ENCODE data around the gene BBS9. TPM values are rescaled to one million over a fixed set of nuclear protein-coding genes. Genes with fewer than 3 reads are reported as not detected.

BBS9 gene
- total and polyA plus RNA-seq, 2 experiments from 2014 or later: 27.2 to 66.1 TPM

DNA sequence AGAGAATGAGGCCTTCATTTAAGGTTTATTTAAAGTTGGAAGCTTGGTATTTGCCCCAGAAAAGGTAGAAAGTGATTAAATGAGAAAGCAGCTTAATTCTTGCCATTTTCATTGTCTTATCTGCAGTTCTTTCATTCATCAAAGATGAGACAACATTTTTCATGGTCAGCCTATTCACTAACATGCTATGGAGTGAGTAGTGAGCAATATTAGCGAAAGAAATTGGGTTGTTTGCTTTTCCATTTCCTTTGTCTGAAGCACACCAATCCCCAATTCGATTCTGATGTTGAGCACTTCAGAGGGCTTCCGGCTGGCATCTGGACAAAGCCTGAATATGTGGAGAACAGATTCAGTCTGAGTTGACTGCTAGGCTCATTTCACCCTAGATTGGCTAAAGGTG lies 317.2 kb downstream of the BBS9 start:
- Histone ChIP-seq H3K4me1 (ENCODE audit: insufficient read depth) (0 out of 2 replicates have a peak, but pooled peaks cover 5% of the 10 kb centered on the region), H3K4me3 (no peak overlapping the region), H3K27me3 (ENCODE audit: insufficient read depth) (no peaks in the 10 kb centered on the region), H3K79me2 (replicated peaks; ENCODE audit: insufficient read depth) (no peaks in the 10 kb centered on the region; the same call in 1 of the 2 replicates), H3K36me3 (ENCODE audit: insufficient read depth) (no peaks in the 10 kb centered on the region), H3K27ac (ENCODE audit: low read depth) (no peak overlapping the region), H3F3A (replicated peaks; ENCODE audit: low read depth) (no peaks in the 10 kb centered on the region), H3K4me2 (no peak overlapping the region), H4K20me1 (replicated peaks; ENCODE audit: insufficient read depth) (no peaks in the 10 kb centered on the region), H2AFZ (no peak overlapping the region), H3K9me2 (ENCODE audit: insufficient read depth) (peaks cover 3% of the 10 kb centered on the region; the same call in 1 of the 2 replicates)
- TF ChIP-seq EZH2 (IDR thresholded peaks at IDR 0.05; ENCODE audit: low read depth, unreplicated experiment) (no peak), ZNF462 (CRISPR knock-in tag; IDR thresholded peaks at IDR 0.05) (no peak), EZH2phosphoT487 (IDR thresholded peaks at IDR 0.05; ENCODE audit: unreplicated experiment) (no peak), CTCF (conservative IDR thresholded peaks at IDR 0.05; ENCODE audit: low read depth in 2 of 2) (no peak)
- DNase-seq (ENCODE audit: low spot score) (no peak), ATAC-seq (no peak)
- H3K27ac Mint-ChIP-seq: no peak overlapping the region
- H3K27me3 Mint-ChIP-seq (ENCODE audit: insufficient read depth, low read depth, poor library complexity): no peaks in the 10 kb centered on the region
- no peaks in the 10 kb centered on the region; the same call in 2 of the 3 replicates for H3K9me3 Mint-ChIP-seq
- no peak overlapping the region for H3K4me3 Mint-ChIP-seq
- H3K4me1 Mint-ChIP-seq: peaks cover 9% of the 10 kb centered on the region; the same call in 2 of the 3 replicates
- H3K36me3 Mint-ChIP-seq (ENCODE audit: low read depth): no peaks in the 10 kb centered on the region

Data from GM23338 (cell line).